SK-N-SH (cell line): ENCODE results near the gene C11orf98. TPM values are rescaled to one million over a fixed set of nuclear protein-coding genes. Genes with fewer than 3 reads are reported as not detected.
A peak's percentile ranks its signal among the peaks of the same experiment; 100 is the strongest.

Experiments used
- CTCF ChIA-PET: fragments of 300-600, 350-600 bp; formaldehyde crosslinking; extraction: SDS; loops from one replicate; lab custom pipeline; 2021; lab: Yijun Ruan, JAX
- POLR2A ChIA-PET: fragments of 350-600 bp; sonication (Branson Sonifier 250); formaldehyde crosslinking; extraction: SDS; loops from one replicate; lab custom pipeline; 2020; ENCODE audit warnings: antibody characterized with exemption, inconsistent platforms; lab: Yijun Ruan, JAX
- DNase-seq: peaks from one replicate; pipeline ENCODE4 v3.0.0; 2012
- H2AFZ ChIP-seq: fragments of 200-600 bp; sonication (generic); 2 replicates; pipeline ENCODE4 v1.8.1; 2016; ENCODE audit warnings: antibody characterized with exemption, mild to moderate bottlenecking, low read depth
- H3F3A ChIP-seq: fragments of 200-600 bp; sonication (generic); replicated peaks from 2 replicates; pipeline ENCODE3; 2016; ENCODE audit warnings: antibody characterized with exemption, mild to moderate bottlenecking; ENCODE audit not compliant: insufficient read depth
- H3K27ac ChIP-seq, 2 experiments: fragments of 200-500 bp in 1 of 2; fragments of 200-600 bp in 1 of 2; sonication (Bioruptor generic) in 1 of 2; sonication (generic), shearing (Covaris generic) in 1 of 2; 2 replicates each; pipeline versions ENCODE4 v1.5.1 to v1.6.1; 2014 to 2016; ENCODE audit warnings: low read depth in 2 of 2, inconsistent platforms in 1 of 2, low read length in 1 of 2, mild to moderate bottlenecking in 1 of 2, mixed read lengths in 1 of 2
- H3K27me3 ChIP-seq: fragments of 200-600 bp; sonication (generic), shearing (Covaris generic); 2 replicates; pipeline ENCODE4 v1.6.1; 2016; ENCODE audit warnings: mixed run types; ENCODE audit not compliant: insufficient read depth
- H3K36me3 ChIP-seq, 2 experiments: fragments of 200-500 bp in 1 of 2; fragments of 200-600 bp in 1 of 2; sonication (Bioruptor generic) in 1 of 2; sonication (generic) in 1 of 2; replicated peaks in 1 of 2; 2 replicates each; pipeline versions ENCODE3 to v1.5.1; 2014 to 2016; ENCODE audit warnings: low read length in 1 of 2, mild to moderate bottlenecking in 1 of 2; ENCODE audit not compliant: insufficient read depth in 2 of 2, control insufficient read depth in 1 of 2
- H3K4me1 ChIP-seq, 2 experiments: fragments of 200-500 bp in 1 of 2; fragments of 200-600 bp in 1 of 2; sonication (Bioruptor generic) in 1 of 2; sonication (generic), shearing (Covaris generic) in 1 of 2; 2 replicates each; pipeline versions ENCODE4 v1.5.1 to v1.6.1; 2014 to 2016; ENCODE audit warnings: low read depth in 1 of 2, low read length in 1 of 2, mixed run types in 1 of 2; ENCODE audit not compliant: insufficient read depth in 2 of 2, control insufficient read depth in 1 of 2
- H3K4me2 ChIP-seq: fragments of 200-600 bp; sonication (generic), shearing (Covaris generic); 2 replicates; pipeline ENCODE4 v1.6.1; 2017; ENCODE audit warnings: mixed run types
- H3K4me3 ChIP-seq, 2 experiments: fragments of 200-500 bp in 1 of 2; fragments of 200-600 bp in 1 of 2; sonication (Bioruptor generic) in 1 of 2; sonication (generic), shearing (Covaris generic) in 1 of 2; 2 replicates each; pipeline versions ENCODE4 v1.5.1 to v1.8.1; 2014 to 2016; ENCODE audit warnings: low read depth in 2 of 2, inconsistent platforms in 1 of 2, low read length in 1 of 2, mild to moderate bottlenecking in 1 of 2, mixed read lengths in 1 of 2, moderate library complexity in 1 of 2
- H3K79me2 ChIP-seq: fragments of 200-600 bp; sonication (generic); 2 replicates; pipeline ENCODE4 v1.8.1; 2017; ENCODE audit warnings: mild to moderate bottlenecking; ENCODE audit not compliant: insufficient read depth
- H3K9ac ChIP-seq: fragments of 200-600 bp; sonication (generic); 2 replicates; pipeline ENCODE4 v1.6.1; 2017; ENCODE audit warnings: mixed run types
- H3K9me2 ChIP-seq: fragments of 200-600 bp; sonication (generic); 2 replicates; pipeline ENCODE4 v1.6.1; 2017; ENCODE audit warnings: mixed run types
- H3K9me3 ChIP-seq: fragments of 200-600 bp; sonication (generic); 2 replicates; pipeline ENCODE4 v1.6.1; 2017; ENCODE audit warnings: mixed run types, mild to moderate bottlenecking, moderate library complexity
- H4K20me1 ChIP-seq: fragments of 200-600 bp; sonication (generic); 2 replicates; pipeline ENCODE4 v1.6.1; 2017; ENCODE audit warnings: mild to moderate bottlenecking, mixed run types; ENCODE audit not compliant: insufficient read depth
- CHD2 ChIP-seq: fragments of 150-350 bp; IDR thresholded peaks from 2 replicates; pipeline ENCODE4 v1.6.1; 2018; ENCODE audit warnings: low read length; ENCODE audit not compliant: partially characterized antibody
- CTCF ChIP-seq: fragments of 200-600 bp; sonication (generic); IDR thresholded peaks from 2 replicates; pipeline ENCODE4 v1.6.1; 2017; ENCODE audit warnings: antibody characterized with exemption, mild to moderate bottlenecking, moderate library complexity
- ELF1 ChIP-seq: IDR thresholded peaks from 2 replicates; pipeline ENCODE4 v1.4.0; 2012
- EP300 ChIP-seq, 2 experiments: IDR thresholded peaks; 2 replicates each; pipeline versions ENCODE4 v1.4.0 to v1.6.1; 2012; ENCODE audit warnings: borderline replicate concordance in 1 of 2, low read depth in 1 of 2, low read length in 1 of 2
- EZH2phosphoT487 ChIP-seq: fragments of 200-600 bp; sonication (generic); IDR thresholded peaks from 2 replicates; pipeline ENCODE4 v1.6.1; 2017; ENCODE audit warnings: low read depth, mixed run types, mild to moderate bottlenecking, antibody characterized with exemption, moderate library complexity, borderline replicate concordance
- FOSL2 ChIP-seq: IDR thresholded peaks from 2 replicates; pipeline ENCODE4 v1.4.0; 2012; ENCODE audit warnings: low read depth, mild to moderate bottlenecking, moderate library complexity, borderline replicate concordance
- FOXM1 ChIP-seq: IDR thresholded peaks from 2 replicates; pipeline ENCODE4 v1.4.0; 2012; ENCODE audit warnings: low read depth, mild to moderate bottlenecking
- JUND ChIP-seq: IDR thresholded peaks from 2 replicates; pipeline ENCODE4 v1.4.0; 2012
- MEF2A ChIP-seq: IDR thresholded peaks from 2 replicates; pipeline ENCODE4 v1.4.0; 2012; ENCODE audit warnings: low read depth, borderline replicate concordance
- MXI1 ChIP-seq: IDR thresholded peaks from 2 replicates; pipeline ENCODE4 v1.6.1; 2012; ENCODE audit warnings: mild to moderate bottlenecking, low read depth, low read length, improper control_type of control experiment
- POLR2AphosphoS5 ChIP-seq: IDR thresholded peaks from 2 replicates; pipeline ENCODE4 v1.6.1; 2012; ENCODE audit warnings: low read depth, low read length
- RAD21 ChIP-seq: IDR thresholded peaks from 2 replicates; pipeline ENCODE4 v1.6.1; 2012; ENCODE audit warnings: mild to moderate bottlenecking, low read length
- REST ChIP-seq: IDR thresholded peaks from 2 replicates; pipeline ENCODE4 v1.6.1; 2012; ENCODE audit warnings: mild to moderate bottlenecking, low read depth, low read length, moderate library complexity
- SMC3 ChIP-seq: IDR thresholded peaks from 2 replicates; pipeline ENCODE4 v1.6.1; 2012; ENCODE audit warnings: low read depth, low read length, improper control_type of control experiment
- TAF1 ChIP-seq: IDR thresholded peaks from 2 replicates; pipeline ENCODE4 v1.6.1; 2012; ENCODE audit warnings: low read depth, mild to moderate bottlenecking, low read length, moderate library complexity, borderline replicate concordance
- TEAD4 ChIP-seq: IDR thresholded peaks from 2 replicates; pipeline ENCODE4 v1.4.0; 2012; ENCODE audit warnings: mild to moderate bottlenecking, borderline replicate concordance; ENCODE audit not compliant: insufficient read depth
- YY1 ChIP-seq: IDR thresholded peaks from 2 replicates; pipeline ENCODE4 v1.4.0; 2012; ENCODE audit warnings: low read depth, mild to moderate bottlenecking
- WGBS: methylation state at CpG from one replicate; pipeline ENCODE4 v1.1.6; 2017; ENCODE audit warnings: low lambda C conversion rate; 5-methylcytosine and 5-hydroxymethylcytosine counted together
- polyA plus RNA-seq, 3 experiments: library from polyadenylated mRNA; depleted of rRNA; stranded (reverse); fragments of >200 nt; gene quantifications; 2 replicates each; pipeline ENCODE4 v1.2.3, GENCODE V29; 2012
- TF ChIP-seq, protein P1 (sequence below): IDR thresholded peaks from 2 replicates; pipeline ENCODE4 v1.4.0; 2012; ENCODE audit warnings: low read depth
- TF ChIP-seq, protein P2 (sequence below): IDR thresholded peaks from 2 replicates; pipeline ENCODE4 v1.4.0; 2012; ENCODE audit warnings: low read depth, borderline replicate concordance

C11orf98 gene
- polyA plus RNA-seq, 1 of the 3 experiments (the other 2 are of a cell fraction): 126 TPM

- Histone ChIP-seq H3K4me3 (no peak overlapping the region), H3K36me3 (peaks cover 0 to 14% of the 10 kb centered on the region in 2 experiments), H4K20me1 (no peaks in the 10 kb centered on the region), H3K4me1 (peaks cover under 1 to 4% of the 10 kb centered on the region in 2 experiments; a peak in 2 of 4 replicates), H3K79me2 (peaks cover 12% of the 10 kb centered on the region), H2AFZ (no peak overlapping the region), H3K9me2 (no peaks in the 10 kb centered on the region), H3K27me3 (no peaks in the 10 kb centered on the region), H3K4me2 (no peak overlapping the region), H3F3A (peaks cover 14% of the 10 kb centered on the region), H3K9ac (no peak overlapping the region), H3K27ac (no peak overlapping the region), H3K9me3 (no peaks in the 10 kb centered on the region)
- POLR2A ChIA-PET: interaction anchor here (1.3 to 2.9 kb wide), 3 partner anchors 8 to 65 kb away, joined by 3 to 11 read pairs (median 11); partner anchors contain the start of genes C11orf98, CSKMT, LBHD1 and TUT1
- WGBS: 86% methylated on average over 5 of the region's 5 CpGs
- CTCF ChIA-PET: interaction anchor here (0.9 to 1.5 kb wide), 4 partner anchors 20 to 262 kb away, joined by 3 read pairs; no protein-coding TSS in a partner anchor
- no peak for DNase-seq
- TF ChIP-seq CHD2 (no peak), SMC3 (no peak), FOXM1 (no peak), ELF1 (no peak), FOSL2 (no peak), MXI1 (no peak), MEF2A (no peak)
- TF ChIP-seq, protein P1, sequence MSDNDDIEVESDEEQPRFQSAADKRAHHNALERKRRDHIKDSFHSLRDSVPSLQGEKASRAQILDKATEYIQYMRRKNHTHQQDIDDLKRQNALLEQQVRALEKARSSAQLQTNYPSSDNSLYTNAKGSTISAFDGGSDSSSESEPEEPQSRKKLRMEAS: no peak
Observed at GRCh38 chr11:62656796-62657429, 8.1 kb downstream of the C11orf98 start.

DNA sequence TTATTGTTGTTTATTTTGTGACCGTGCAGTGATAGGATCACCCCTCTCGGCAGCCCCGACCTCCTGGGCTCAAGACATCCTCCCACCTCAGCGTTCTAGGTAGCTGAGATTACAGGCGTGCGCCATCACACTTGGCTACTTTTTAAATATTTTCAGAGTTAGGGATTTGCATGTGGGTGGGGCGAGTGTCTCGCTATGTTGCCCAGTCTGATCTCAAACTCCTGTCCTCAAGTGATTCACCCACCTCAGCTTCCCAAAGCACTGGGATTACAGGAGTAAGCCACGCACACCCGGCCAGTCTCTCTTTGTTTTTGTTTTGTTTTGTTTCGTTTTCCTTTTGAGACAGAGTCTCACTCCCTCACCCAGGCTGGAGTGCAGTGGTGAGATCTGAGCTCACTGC lies 10.7 kb downstream of the C11orf98 start:
- ChIA-PET POLR2A (interaction anchor here (2.2 kb wide), 1 partner anchor 10 kb away, joined by 31 read pairs; the partner anchor contains the start of genes C11orf98 and CSKMT), CTCF (interaction anchor here (1.6 kb wide), 1 partner anchor 41 kb away, joined by 4 read pairs; the partner anchor contains the start of gene ROM1)
- peaks cover 5% of the 10 kb centered on the region for H3F3A ChIP-seq
- TF ChIP-seq EZH2phosphoT487 (no peak), TAF1 (no peak), POLR2AphosphoS5 (no peak), ELF1 (no peak), RAD21 (no peak), TEAD4 (no peak), EP300 (IDR thresholded peaks at IDR 0.05; ENCODE audit: borderline replicate concordance in 1 of 2, low read depth in 1 of 2, low read length in 1 of 2) (no peak), REST (no peak), CTCF (no peak), JUND (no peak), YY1 (no peak)
- TF ChIP-seq, protein P1: no peak
- TF ChIP-seq, protein P2, sequence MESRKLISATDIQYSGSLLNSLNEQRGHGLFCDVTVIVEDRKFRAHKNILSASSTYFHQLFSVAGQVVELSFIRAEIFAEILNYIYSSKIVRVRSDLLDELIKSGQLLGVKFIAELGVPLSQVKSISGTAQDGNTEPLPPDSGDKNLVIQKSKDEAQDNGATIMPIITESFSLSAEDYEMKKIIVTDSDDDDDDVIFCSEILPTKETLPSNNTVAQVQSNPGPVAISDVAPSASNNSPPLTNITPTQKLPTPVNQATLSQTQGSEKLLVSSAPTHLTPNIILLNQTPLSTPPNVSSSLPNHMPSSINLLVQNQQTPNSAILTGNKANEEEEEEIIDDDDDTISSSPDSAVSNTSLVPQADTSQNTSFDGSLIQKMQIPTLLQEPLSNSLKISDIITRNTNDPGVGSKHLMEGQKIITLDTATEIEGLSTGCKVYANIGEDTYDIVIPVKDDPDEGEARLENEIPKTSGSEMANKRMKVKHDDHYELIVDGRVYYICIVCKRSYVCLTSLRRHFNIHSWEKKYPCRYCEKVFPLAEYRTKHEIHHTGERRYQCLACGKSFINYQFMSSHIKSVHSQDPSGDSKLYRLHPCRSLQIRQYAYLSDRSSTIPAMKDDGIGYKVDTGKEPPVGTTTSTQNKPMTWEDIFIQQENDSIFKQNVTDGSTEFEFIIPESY: no peak
- H3K9ac ChIP-seq: no peak overlapping the region
- no peaks in the 10 kb centered on the region for H3K9me3 ChIP-seq
- DNase-seq: no peak
- no peaks in the 10 kb centered on the region for H3K9me2 ChIP-seq
- H3K4me1 ChIP-seq: peaks cover 2 to 5% of the 10 kb centered on the region in 2 experiments; a peak in 2 of 4 replicates
- no peaks in the 10 kb centered on the region for H4K20me1 ChIP-seq
- no peaks in the 10 kb centered on the region for H3K27me3 ChIP-seq
- WGBS: 90% methylated on average over 11 of the region's 11 CpGs
- H3K36me3 ChIP-seq: peaks cover 0 to 5% of the 10 kb centered on the region in 2 experiments
- no peak overlapping the region for H3K27ac ChIP-seq
- H2AFZ ChIP-seq: peak overlapping the region; percentile 97; the same call in 1 of the 2 replicates
- H3K79me2 ChIP-seq: peaks cover 30% of the 10 kb centered on the region
- H3K4me3 ChIP-seq: no peak overlapping the region
- no peak overlapping the region for H3K4me2 ChIP-seq
